HepG2 (cell line): ENCODE data around the gene ARMH1. TPM values are rescaled to one million over a fixed set of nuclear protein-coding genes. Genes with fewer than 3 reads are reported as not detected.

ENCODE experiments used
- AHDC1 ChIP-seq: sonication (generic); formaldehyde crosslinking; IDR thresholded peaks from 2 replicates; pipeline ENCODE4 v1.5.1; 2020; ENCODE audit warnings: mild to moderate bottlenecking, missing genetic modification reagents, borderline replicate concordance
- ARNTL ChIP-seq: sonication (generic); formaldehyde crosslinking; IDR thresholded peaks from 2 replicates; pipeline ENCODE4 v1.4.0; 2020; ENCODE audit warnings: mild to moderate bottlenecking, missing genetic modification reagents
- ELK4 ChIP-seq: sonication (generic); formaldehyde crosslinking; IDR thresholded peaks from 2 replicates; pipeline ENCODE4 v1.9.0; 2021; ENCODE audit warnings: missing genetic modification reagents, borderline replicate concordance
- FLYWCH1 ChIP-seq: sonication (generic); formaldehyde crosslinking; IDR thresholded peaks from 2 replicates; pipeline ENCODE4 v1.8.1; 2023; ENCODE audit warnings: mild to moderate bottlenecking, missing genetic modification reagents
- FOXP4 ChIP-seq: sonication (generic); formaldehyde crosslinking; IDR thresholded peaks from 2 replicates; pipeline ENCODE4 v1.4.0; 2020; ENCODE audit warnings: missing genetic modification reagents
- IRF9 ChIP-seq: sonication (generic); formaldehyde crosslinking; IDR thresholded peaks from 2 replicates; pipeline ENCODE4 v1.8.0; 2022; ENCODE audit warnings: missing genetic modification reagents, mild to moderate bottlenecking, borderline replicate concordance
- MLX ChIP-seq: IDR thresholded peaks from 2 replicates; pipeline ENCODE4 v1.6.1; 2016
- NRL ChIP-seq: sonication (generic); formaldehyde crosslinking; IDR thresholded peaks from 2 replicates; pipeline ENCODE4 v1.5.0; 2020; ENCODE audit warnings: missing genetic modification reagents, mild to moderate bottlenecking, moderate library complexity, borderline replicate concordance
- POGZ ChIP-seq: sonication (generic); formaldehyde crosslinking; IDR thresholded peaks from 2 replicates; pipeline ENCODE4 v1.4.0; 2020; ENCODE audit warnings: mild to moderate bottlenecking, missing genetic modification reagents
- SNAI1 ChIP-seq: sonication (generic); formaldehyde crosslinking; IDR thresholded peaks from 2 replicates; pipeline ENCODE4 v1.5.0; 2020; ENCODE audit warnings: mild to moderate bottlenecking, missing genetic modification reagents, borderline replicate concordance
- ZBTB1 ChIP-seq: sonication (generic); formaldehyde crosslinking; IDR thresholded peaks from 2 replicates; pipeline ENCODE4 v1.4.0; 2020; ENCODE audit warnings: missing genetic modification reagents, borderline replicate concordance
- ZMAT5 ChIP-seq: sonication (generic); formaldehyde crosslinking; IDR thresholded peaks from 2 replicates; pipeline ENCODE4 v1.5.0; 2020; ENCODE audit warnings: mild to moderate bottlenecking, low read depth, missing genetic modification reagents, borderline replicate concordance
- ZNF101 ChIP-seq: sonication (generic); formaldehyde crosslinking; IDR thresholded peaks from 2 replicates; pipeline ENCODE4 v1.4.0; 2020; ENCODE audit warnings: mild to moderate bottlenecking, low read depth, missing genetic modification reagents, borderline replicate concordance
- ZNF20 ChIP-seq: sonication (generic); formaldehyde crosslinking; IDR thresholded peaks from 2 replicates; pipeline ENCODE4 v1.4.0; 2020; ENCODE audit warnings: mild to moderate bottlenecking, moderate library complexity, missing genetic modification reagents
- ZNF724P ChIP-seq: sonication (generic); formaldehyde crosslinking; IDR thresholded peaks from 2 replicates; pipeline ENCODE4 v1.8.0; 2022; ENCODE audit warnings: missing genetic modification reagents, borderline replicate concordance
- ZZZ3 ChIP-seq: sonication (generic); formaldehyde crosslinking; IDR thresholded peaks from 2 replicates; pipeline ENCODE4 v1.4.0; 2020; ENCODE audit warnings: missing genetic modification reagents, mild to moderate bottlenecking, borderline replicate concordance
- polyA plus RNA-seq, 8 experiments: library from polyadenylated mRNA; depleted of rRNA in 3 of 8; stranded (reverse) in 7 of 8; unstranded in 1 of 8; fragments of >200 nt; fragmentation: Illumina TruSeq in 4 of 8; extraction: Trizol in 4 of 8; gene quantifications; 2 replicates each; pipeline versions ENCODE4 v1.2.1 to v1.2.3, GENCODE V29; 2011 to 2016; ENCODE audit warnings: low read depth in 4 of 8, missing spikeins in 1 of 8, mixed read lengths in 1 of 8; ENCODE audit not compliant: insufficient read depth in 1 of 8
- total RNA-seq, 5 experiments: library from RNA; depleted of rRNA; stranded (reverse); fragments of >200 nt; fragmentation: Illumina TruSeq; extraction: Trizol; gene quantifications; 2 replicates each; pipeline ENCODE4 v1.2.3, GENCODE V29; 2016; ENCODE audit warnings: low read depth in 1 of 5

Gene ARMH1
- total and polyA plus RNA-seq, 2 of the 13 experiments (the other 11 are each of a cell fraction or from before 2014, with no cell fraction given) = 0.69 TPM; not detected in 1

GRCh38 chr1:44674113-44675000 lies at the start of gene ARMH1, which contains the start of gene TMEM53 (continued):
- TF ChIP-seq ZMAT5 (CRISPR knock-in tag) = no peak
- no peak for TF ChIP-seq ZNF724P (CRISPR knock-in tag)
- no peak for TF ChIP-seq ELK4
- TF ChIP-seq MLX = no peak
- peak; percentile 74 for TF ChIP-seq ARNTL (CRISPR knock-in tag)
- TF ChIP-seq ZZZ3 (CRISPR knock-in tag) = 0 out of 2 replicates have a peak, but pooled peaks have one; percentile 46
- TF ChIP-seq POGZ = peak; percentile 37; the same call in 1 of the 2 replicates
- no peak; the same call in 1 of the 2 replicates for TF ChIP-seq NRL
- no peak for TF ChIP-seq SNAI1 (CRISPR knock-in tag)
- TF ChIP-seq ZBTB1 (CRISPR knock-in tag) = no peak
- TF ChIP-seq AHDC1 = 0 out of 2 replicates have a peak, but pooled peaks have one; percentile 28
- TF ChIP-seq IRF9 (CRISPR knock-in tag) = no peak; the same call in 1 of the 2 replicates
- no peak for TF ChIP-seq FLYWCH1 (CRISPR knock-in tag)
- 0 out of 2 replicates have a peak, but pooled peaks have one; percentile 8 for TF ChIP-seq FOXP4 (CRISPR knock-in tag)
- no peak for TF ChIP-seq ZNF101 (CRISPR knock-in tag)
- no peak for TF ChIP-seq ZNF20 (CRISPR knock-in tag)
